ENCODE data around the gene PTPRT. TPM values are rescaled to one million over a fixed set of nuclear protein-coding genes. Genes with fewer than 3 reads are reported as not detected.

The PTPRT gene
- total and polyA plus RNA-seq, 12 donors: 0.05 to 0.34 (median 0.16) TPM; not detected in 1

- no peak overlapping the region for H3K4me3 ChIP-seq
- H3K9me3 ChIP-seq (replicated peaks in 1 of 3): no peaks in the 10 kb centered on the region
- no peak for TF ChIP-seq POLR2A (IDR thresholded peaks at IDR 0.05)
- TF ChIP-seq, protein P1, sequence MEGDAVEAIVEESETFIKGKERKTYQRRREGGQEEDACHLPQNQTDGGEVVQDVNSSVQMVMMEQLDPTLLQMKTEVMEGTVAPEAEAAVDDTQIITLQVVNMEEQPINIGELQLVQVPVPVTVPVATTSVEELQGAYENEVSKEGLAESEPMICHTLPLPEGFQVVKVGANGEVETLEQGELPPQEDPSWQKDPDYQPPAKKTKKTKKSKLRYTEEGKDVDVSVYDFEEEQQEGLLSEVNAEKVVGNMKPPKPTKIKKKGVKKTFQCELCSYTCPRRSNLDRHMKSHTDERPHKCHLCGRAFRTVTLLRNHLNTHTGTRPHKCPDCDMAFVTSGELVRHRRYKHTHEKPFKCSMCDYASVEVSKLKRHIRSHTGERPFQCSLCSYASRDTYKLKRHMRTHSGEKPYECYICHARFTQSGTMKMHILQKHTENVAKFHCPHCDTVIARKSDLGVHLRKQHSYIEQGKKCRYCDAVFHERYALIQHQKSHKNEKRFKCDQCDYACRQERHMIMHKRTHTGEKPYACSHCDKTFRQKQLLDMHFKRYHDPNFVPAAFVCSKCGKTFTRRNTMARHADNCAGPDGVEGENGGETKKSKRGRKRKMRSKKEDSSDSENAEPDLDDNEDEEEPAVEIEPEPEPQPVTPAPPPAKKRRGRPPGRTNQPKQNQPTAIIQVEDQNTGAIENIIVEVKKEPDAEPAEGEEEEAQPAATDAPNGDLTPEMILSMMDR (IDR thresholded peaks at IDR 0.05): no peak
- 64 to 83% (median 76%) methylated on average over 6 of the region's 6 CpGs for WGBS, 4 donors
- intact Hi-C loops (cut with DNase I): no loop called here
- no peaks in the 10 kb centered on the region for H3K36me3 ChIP-seq (replicated peaks in 1 of 2)
- H3K27ac ChIP-seq: no peak overlapping the region
- no peaks in the 10 kb centered on the region for H3K27me3 ChIP-seq
- H3K4me1 ChIP-seq (replicated peaks in 1 of 2): no peaks in the 10 kb centered on the region
- DNase-seq: no peak
Measured at GRCh38 chr20:42474646-42475045, 715.1 kb downstream of the PTPRT start.

DNA sequence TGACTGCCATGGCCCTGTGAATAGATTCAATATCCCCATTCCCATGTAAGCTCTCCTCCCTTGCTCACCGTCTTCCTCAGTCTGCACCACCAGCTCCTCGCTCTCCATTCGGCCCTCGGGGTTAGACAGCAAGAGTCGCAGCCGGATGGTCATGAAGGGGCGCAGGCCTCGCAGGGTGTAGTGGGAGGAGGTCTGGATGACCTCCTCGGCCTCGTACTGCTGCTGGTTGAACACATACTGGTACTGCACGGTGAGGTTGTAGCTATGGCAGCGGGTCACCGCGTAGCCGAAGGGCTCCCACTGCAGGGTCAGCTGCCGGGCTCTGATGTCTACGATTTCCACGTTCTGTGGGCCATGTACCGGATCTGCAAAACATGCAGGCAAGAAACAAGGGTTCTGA lies 717.5 kb downstream of the PTPRT start:
- H3K4me3 ChIP-seq: no peak overlapping the region
- WGBS, 4 donors: 82 to 90% (median 87%) methylated on average over 16 to 19 of the region's 19 CpGs
- no peak overlapping the region for H3K27ac ChIP-seq
- intact Hi-C loops (cut with DNase I): no loop called here
- no peaks in the 10 kb centered on the region for H3K4me1 ChIP-seq (replicated peaks in 1 of 2)
- H3K36me3 ChIP-seq (replicated peaks in 1 of 2): no peaks in the 10 kb centered on the region
- H3K27me3 ChIP-seq: no peaks in the 10 kb centered on the region
- H3K9me3 ChIP-seq (replicated peaks in 1 of 3): no peaks in the 10 kb centered on the region
- no peak for DNase-seq
- TF ChIP-seq, protein P1 (IDR thresholded peaks at IDR 0.05): no peak
- no peak for TF ChIP-seq POLR2A (IDR thresholded peaks at IDR 0.05)

DNA sequence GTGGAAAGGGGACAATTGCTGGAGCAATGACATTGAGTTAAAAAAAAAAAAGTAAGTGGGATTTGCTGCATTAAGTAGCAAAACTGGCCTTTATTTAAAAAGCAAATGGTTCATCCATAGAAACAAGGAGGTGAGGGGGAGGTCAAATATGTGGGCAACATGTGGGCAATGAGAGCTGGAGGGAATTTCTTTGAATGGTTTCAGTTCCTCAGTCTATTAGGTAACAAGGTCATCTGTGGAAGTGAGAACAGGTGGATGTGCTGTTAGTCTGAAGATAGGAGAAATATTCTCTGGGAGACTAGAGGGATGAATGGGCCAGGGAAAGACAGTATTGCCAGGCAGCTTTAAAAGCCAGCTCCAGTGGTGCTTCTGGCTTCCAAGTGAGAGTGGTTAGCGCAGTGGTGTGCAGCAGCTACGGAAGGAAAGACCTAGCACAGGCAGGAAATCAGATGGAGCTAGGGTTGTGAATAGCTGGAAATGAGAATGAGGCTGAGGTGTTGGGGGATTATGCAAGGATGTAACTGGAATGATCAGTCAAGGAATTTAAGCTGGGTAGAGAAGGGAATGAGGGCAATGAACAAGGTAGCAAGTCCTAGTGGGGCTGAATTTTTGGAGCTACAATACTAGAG lies 727.6 kb downstream of the PTPRT start:
- no peaks in the 10 kb centered on the region for H3K36me3 ChIP-seq (replicated peaks in 1 of 2)
- no peaks in the 10 kb centered on the region for H3K9me3 ChIP-seq (replicated peaks in 1 of 3)
- H3K4me1 ChIP-seq (replicated peaks in 1 of 2): no peaks in the 10 kb centered on the region
- DNase-seq: no peak
- H3K4me3 ChIP-seq: no peak overlapping the region
- 67 to 76% (median 72%) methylated on average over 2 of the region's 2 CpGs for WGBS, 4 donors
- TF ChIP-seq POLR2A (IDR thresholded peaks at IDR 0.05): no peak
- TF ChIP-seq, protein P1 (IDR thresholded peaks at IDR 0.05): no peak
- no peak overlapping the region for H3K27ac ChIP-seq
- intact Hi-C loops (cut with DNase I): no loop called here
- H3K27me3 ChIP-seq: no peaks in the 10 kb centered on the region

- Histone ChIP-seq H3K27ac (no peak overlapping the region), H3K27me3 (no peaks in the 10 kb centered on the region), H3K9me3 (replicated peaks in 1 of 3) (no peaks in the 10 kb centered on the region), H3K4me1 (replicated peaks in 1 of 2) (no peaks in the 10 kb centered on the region), H3K4me3 (no peak overlapping the region), H3K36me3 (replicated peaks in 1 of 2) (no peaks in the 10 kb centered on the region)
- no peak for DNase-seq
- 64 to 81% (median 70%) methylated on average over 2 of the region's 2 CpGs for WGBS, 4 donors
- no peak for TF ChIP-seq POLR2A (IDR thresholded peaks at IDR 0.05)
- TF ChIP-seq, protein P1 (IDR thresholded peaks at IDR 0.05): no peak
- intact Hi-C loops (cut with DNase I): no loop called here
Measured at GRCh38 chr20:42461291-42461690, 728.4 kb downstream of the PTPRT start.
